ENCODE measurements around the gene SEMA4A.

Gene SEMA4A

GRCh38 chr1:156143765-156144489 lies 9.5 kb upstream of the SEMA4A start:
- Histone ChIP-seq H3K9me3 (ENCODE audit: control insufficient read depth, insufficient read depth, low read depth, low read length) (no peaks in the 10 kb centered on the region), H3K36me3 (ENCODE audit: control insufficient read depth in 2 of 2, insufficient read depth in 1 of 2, low read length in 2 of 2) (peaks cover 0 to under 1% of the 10 kb centered on the region in 2 experiments; a peak in 1 of 3 replicates), H3K4me3 (ENCODE audit: low read depth, low read length) (no peak overlapping the region), H3K4me1 (ENCODE audit: control insufficient read depth, insufficient read depth, low read length) (no peaks in the 10 kb centered on the region), H3K27ac (ENCODE audit: extremely low read depth, low read depth, low read length) (no peak overlapping the region)
- TF ChIP-seq ATF2 (tag by site-specific recombination; IDR thresholded peaks at IDR 0.05; ENCODE audit: low read depth): no peak
- TF ChIP-seq PRDM10 (tag by site-specific recombination; IDR thresholded peaks at IDR 0.05): no peak
- TF ChIP-seq ZNF621 (tag by site-specific recombination; IDR thresholded peaks at IDR 0.05): no peak
- no peak for TF ChIP-seq ZSCAN16 (tag by site-specific recombination; IDR thresholded peaks at IDR 0.05)
- no peak for TF ChIP-seq ZNF155 (tag by site-specific recombination; IDR thresholded peaks at IDR 0.05)
- no peak for TF ChIP-seq ZNF837 (tag by site-specific recombination; IDR thresholded peaks at IDR 0.05)
- TF ChIP-seq ZNF37A (tag by site-specific recombination; IDR thresholded peaks at IDR 0.05): no peak
- TF ChIP-seq ZBTB44 (tag by site-specific recombination; IDR thresholded peaks at IDR 0.05): no peak
- TF ChIP-seq ZNF521 (tag by site-specific recombination; IDR thresholded peaks at IDR 0.05): no peak
- TF ChIP-seq ZFP69B (tag by site-specific recombination; IDR thresholded peaks at IDR 0.05): no peak
- no peak for TF ChIP-seq ZNF670 (tag by site-specific recombination; IDR thresholded peaks at IDR 0.05; ENCODE audit: low read depth)
- TF ChIP-seq ZBTB7A (tag by site-specific recombination; IDR thresholded peaks at IDR 0.05; ENCODE audit: low read depth): no peak
- no peak for TF ChIP-seq GLI2 (tag by site-specific recombination; IDR thresholded peaks at IDR 0.05; ENCODE audit: borderline replicate concordance, low read depth)
- TF ChIP-seq, protein P1, sequence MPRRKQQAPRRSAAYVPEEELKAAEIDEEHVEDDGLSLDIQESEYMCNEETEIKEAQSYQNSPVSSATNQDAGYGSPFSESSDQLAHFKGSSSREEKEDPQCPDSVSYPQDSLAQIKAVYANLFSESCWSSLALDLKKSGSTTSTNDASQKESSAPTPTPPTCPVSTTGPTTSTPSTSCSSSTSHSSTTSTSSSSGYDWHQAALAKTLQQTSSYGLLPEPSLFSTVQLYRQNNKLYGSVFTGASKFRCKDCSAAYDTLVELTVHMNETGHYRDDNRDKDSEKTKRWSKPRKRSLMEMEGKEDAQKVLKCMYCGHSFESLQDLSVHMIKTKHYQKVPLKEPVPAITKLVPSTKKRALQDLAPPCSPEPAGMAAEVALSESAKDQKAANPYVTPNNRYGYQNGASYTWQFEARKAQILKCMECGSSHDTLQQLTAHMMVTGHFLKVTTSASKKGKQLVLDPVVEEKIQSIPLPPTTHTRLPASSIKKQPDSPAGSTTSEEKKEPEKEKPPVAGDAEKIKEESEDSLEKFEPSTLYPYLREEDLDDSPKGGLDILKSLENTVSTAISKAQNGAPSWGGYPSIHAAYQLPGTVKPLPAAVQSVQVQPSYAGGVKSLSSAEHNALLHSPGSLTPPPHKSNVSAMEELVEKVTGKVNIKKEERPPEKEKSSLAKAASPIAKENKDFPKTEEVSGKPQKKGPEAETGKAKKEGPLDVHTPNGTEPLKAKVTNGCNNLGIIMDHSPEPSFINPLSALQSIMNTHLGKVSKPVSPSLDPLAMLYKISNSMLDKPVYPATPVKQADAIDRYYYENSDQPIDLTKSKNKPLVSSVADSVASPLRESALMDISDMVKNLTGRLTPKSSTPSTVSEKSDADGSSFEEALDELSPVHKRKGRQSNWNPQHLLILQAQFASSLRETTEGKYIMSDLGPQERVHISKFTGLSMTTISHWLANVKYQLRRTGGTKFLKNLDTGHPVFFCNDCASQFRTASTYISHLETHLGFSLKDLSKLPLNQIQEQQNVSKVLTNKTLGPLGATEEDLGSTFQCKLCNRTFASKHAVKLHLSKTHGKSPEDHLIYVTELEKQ (tag by site-specific recombination; IDR thresholded peaks at IDR 0.05; ENCODE audit: borderline replicate concordance): no peak
- TF ChIP-seq, protein P2, sequence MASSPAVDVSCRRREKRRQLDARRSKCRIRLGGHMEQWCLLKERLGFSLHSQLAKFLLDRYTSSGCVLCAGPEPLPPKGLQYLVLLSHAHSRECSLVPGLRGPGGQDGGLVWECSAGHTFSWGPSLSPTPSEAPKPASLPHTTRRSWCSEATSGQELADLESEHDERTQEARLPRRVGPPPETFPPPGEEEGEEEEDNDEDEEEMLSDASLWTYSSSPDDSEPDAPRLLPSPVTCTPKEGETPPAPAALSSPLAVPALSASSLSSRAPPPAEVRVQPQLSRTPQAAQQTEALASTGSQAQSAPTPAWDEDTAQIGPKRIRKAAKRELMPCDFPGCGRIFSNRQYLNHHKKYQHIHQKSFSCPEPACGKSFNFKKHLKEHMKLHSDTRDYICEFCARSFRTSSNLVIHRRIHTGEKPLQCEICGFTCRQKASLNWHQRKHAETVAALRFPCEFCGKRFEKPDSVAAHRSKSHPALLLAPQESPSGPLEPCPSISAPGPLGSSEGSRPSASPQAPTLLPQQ (tag by site-specific recombination; IDR thresholded peaks at IDR 0.05): no peak
- no peak for TF ChIP-seq ZNF510 (tag by site-specific recombination; IDR thresholded peaks at IDR 0.05; ENCODE audit: insufficient replicate concordance)
- TF ChIP-seq ZNF174 (tag by site-specific recombination; IDR thresholded peaks at IDR 0.05): no peak
- ChIA-PET CTCF (interaction anchor here (1.1 to 13.7 kb wide), 2 partner anchors 47 to 83 kb away, joined by 6 to 210 read pairs; no protein-coding TSS in a partner anchor), POLR2A (no interaction called here)

Data from HEK293 (cell line).